Measurements from ENCODE around the gene NKRF.
A peak's percentile ranks its signal among the peaks of the same experiment; 100 is the strongest.

The NKRF gene

GRCh38 chrX:119570351-119570835, 35.8 kb downstream of the NKRF start:
- no peak overlapping the region for H3K4me3 ChIP-seq (ENCODE audit: severe bottlenecking)
- H3K27ac ChIP-seq (ENCODE audit: poor library complexity, severe bottlenecking): no peak overlapping the region
- H3K4me1 ChIP-seq (ENCODE audit: insufficient read depth, poor library complexity, severe bottlenecking): no peaks in the 10 kb centered on the region
- no peak for DNase-seq (ENCODE audit: low spot score)
- ATAC-seq (ENCODE audit: low read depth): no peak
- no peaks in the 10 kb centered on the region for H3K27me3 ChIP-seq (ENCODE audit: insufficient read depth, poor library complexity, severe bottlenecking)
- no peaks in the 10 kb centered on the region for H3K9me3 ChIP-seq (ENCODE audit: severe bottlenecking)
- TF ChIP-seq CTCF (IDR thresholded peaks at IDR 0.05; ENCODE audit: poor library complexity, severe bottlenecking): no peak
- H3K36me3 ChIP-seq (ENCODE audit: low read depth): no peaks in the 10 kb centered on the region

- Histone ChIP-seq H3K27me3 (ENCODE audit: insufficient read depth, poor library complexity, severe bottlenecking) (no peaks in the 10 kb centered on the region), H3K9me3 (ENCODE audit: severe bottlenecking) (no peaks in the 10 kb centered on the region), H3K27ac (ENCODE audit: poor library complexity, severe bottlenecking) (no peak within 1 kb of the TSS), H3K4me3 (ENCODE audit: severe bottlenecking) (peak within 1 kb of the TSS; percentile 46), H3K4me1 (ENCODE audit: insufficient read depth, poor library complexity, severe bottlenecking) (no peaks in the 10 kb centered on the region), H3K36me3 (ENCODE audit: low read depth) (no peaks in the 10 kb centered on the region)
- no peak for TF ChIP-seq CTCF (IDR thresholded peaks at IDR 0.05; ENCODE audit: poor library complexity, severe bottlenecking)
- DNase-seq (ENCODE audit: low spot score): peak; percentile 80
- peak; percentile 95 for ATAC-seq (ENCODE audit: low read depth)
These were observed 41.0 kb downstream of the NKRF start, which contains the start of gene STEEP1 for GRCh38 chrX:119565107-119565663. Gene STEEP1 (minus strand): TSS chrX:119565409. CDS start chrX:119565355, 54 bp downstream.

GRCh38 chrX:119552508-119552907, 53.7 kb downstream of the NKRF start:
- Histone ChIP-seq H3K27me3 (ENCODE audit: insufficient read depth, poor library complexity, severe bottlenecking) (no peaks in the 10 kb centered on the region), H3K4me1 (ENCODE audit: insufficient read depth, poor library complexity, severe bottlenecking) (no peaks in the 10 kb centered on the region), H3K4me3 (ENCODE audit: severe bottlenecking) (no peak overlapping the region), H3K27ac (ENCODE audit: poor library complexity, severe bottlenecking) (no peak overlapping the region), H3K36me3 (ENCODE audit: low read depth) (no peaks in the 10 kb centered on the region), H3K9me3 (ENCODE audit: severe bottlenecking) (no peaks in the 10 kb centered on the region)
- DNase-seq (ENCODE audit: low spot score) (no peak), ATAC-seq (ENCODE audit: low read depth) (no peak)
- TF ChIP-seq CTCF (IDR thresholded peaks at IDR 0.05; ENCODE audit: poor library complexity, severe bottlenecking): no peak

- no peak for DNase-seq (ENCODE audit: low spot score)
- no peaks in the 10 kb centered on the region for H3K4me1 ChIP-seq (ENCODE audit: insufficient read depth, poor library complexity, severe bottlenecking)
- no peak for ATAC-seq (ENCODE audit: low read depth)
- H3K27me3 ChIP-seq (ENCODE audit: insufficient read depth, poor library complexity, severe bottlenecking): no peaks in the 10 kb centered on the region
- H3K4me3 ChIP-seq (ENCODE audit: severe bottlenecking): no peak overlapping the region
- TF ChIP-seq CTCF (IDR thresholded peaks at IDR 0.05; ENCODE audit: poor library complexity, severe bottlenecking): no peak
- H3K9me3 ChIP-seq (ENCODE audit: severe bottlenecking): no peaks in the 10 kb centered on the region
- no peak overlapping the region for H3K27ac ChIP-seq (ENCODE audit: poor library complexity, severe bottlenecking)
- H3K36me3 ChIP-seq (ENCODE audit: low read depth): no peaks in the 10 kb centered on the region
These were observed 56.8 kb downstream of the NKRF start for GRCh38 chrX:119549327-119550016.

- no peak for TF ChIP-seq CTCF (IDR thresholded peaks at IDR 0.05; ENCODE audit: poor library complexity, severe bottlenecking)
- no peak for DNase-seq (ENCODE audit: low spot score)
- H3K36me3 ChIP-seq (ENCODE audit: low read depth): no peaks in the 10 kb centered on the region
- no peak overlapping the region for H3K4me3 ChIP-seq (ENCODE audit: severe bottlenecking)
- H3K27ac ChIP-seq (ENCODE audit: poor library complexity, severe bottlenecking): no peak overlapping the region
- no peaks in the 10 kb centered on the region for H3K9me3 ChIP-seq (ENCODE audit: severe bottlenecking)
- peak; percentile 86 for ATAC-seq (ENCODE audit: low read depth)
- H3K27me3 ChIP-seq (ENCODE audit: insufficient read depth, poor library complexity, severe bottlenecking): no peaks in the 10 kb centered on the region
- H3K4me1 ChIP-seq (ENCODE audit: insufficient read depth, poor library complexity, severe bottlenecking): peaks cover 5% of the 10 kb centered on the region
These were observed 65.0 kb downstream of the NKRF start for GRCh38 chrX:119541188-119541587.
